Endothelial cell (in vitro differentiated cells): ENCODE measurements around the gene PLXNA2. TPM values are rescaled to one million over a fixed set of nuclear protein-coding genes. Genes with fewer than 3 reads are reported as not detected.

ENCODE experiments used
- DNase-seq: peaks from one replicate; pipeline ENCODE4 v3.0.0; 2021; ENCODE audit warnings: low spot score
- H3K27ac Mint-ChIP-seq: one replicate; pipeline ENCODE4 v1.8.0; 2021; ENCODE audit warnings: mixed read lengths, inconsistent platforms; ENCODE audit not compliant: unreplicated experiment
- H3K27me3 Mint-ChIP-seq: one replicate; pipeline ENCODE4 v1.8.0; 2021; ENCODE audit warnings: mild to moderate bottlenecking, moderate library complexity, mixed read lengths, inconsistent platforms; ENCODE audit not compliant: unreplicated experiment
- H3K36me3 Mint-ChIP-seq: one replicate; pipeline ENCODE4 v1.8.0; 2021; ENCODE audit warnings: mild to moderate bottlenecking, low read depth, mixed read lengths, inconsistent platforms; ENCODE audit not compliant: unreplicated experiment
- H3K4me1 Mint-ChIP-seq: one replicate; pipeline ENCODE4 v1.8.0; 2021; ENCODE audit warnings: mild to moderate bottlenecking, mixed read lengths, inconsistent platforms; ENCODE audit not compliant: unreplicated experiment
- H3K4me3 Mint-ChIP-seq: one replicate; pipeline ENCODE4 v1.8.0; 2021; ENCODE audit warnings: mild to moderate bottlenecking, mixed read lengths, inconsistent platforms; ENCODE audit not compliant: unreplicated experiment
- H3K9me3 Mint-ChIP-seq: one replicate; pipeline ENCODE4 v1.8.0; 2021; ENCODE audit warnings: mixed read lengths, inconsistent platforms; ENCODE audit not compliant: unreplicated experiment
- CTCF ChIP-seq: fragments of 200-600 bp; sonication (generic); IDR thresholded peaks from one replicate; pipeline ENCODE4 v1.5.0; 2021; ENCODE audit warnings: antibody characterized with exemption; ENCODE audit not compliant: unreplicated experiment
- total RNA-seq: library from RNA; stranded (reverse); fragmentation: NEBNext Ultra II Directional; extraction: Animal tissue kit (Norgen Biotek cat#: 25700); gene quantifications from one replicate; pipeline ENCODE4 v1.2.1, GENCODE V29; 2021; ENCODE audit not compliant: unreplicated experiment

PLXNA2 gene
- total RNA-seq, 1 donor from 2014 or later: 25.6 TPM

GRCh38 chr1:208247696-208248095 is 3.5 kb upstream of the PLXNA2 start:
- Mint-ChIP-seq H3K4me1 (peaks cover 6% of the 10 kb centered on the region), H3K9me3 (no peaks in the 10 kb centered on the region)
- DNase-seq: no peak

GRCh38 chr1:208245185-208245705 is 1.1 kb upstream of the PLXNA2 start:
- Mint-ChIP-seq H3K36me3 (no peaks in the 10 kb centered on the region), H3K27me3 (peaks cover 5% of the 10 kb centered on the region), H3K4me1 (peaks cover 21% of the 10 kb centered on the region), H3K27ac (peak overlapping the region; percentile 85), H3K4me3 (peak overlapping the region; percentile 85), H3K9me3 (no peaks in the 10 kb centered on the region)
- TF ChIP-seq CTCF: peak; percentile 83
- peak; percentile 89 for DNase-seq

More at GRCh38 chr1:208247696-208248095, 3.5 kb upstream of the PLXNA2 start:
- Mint-ChIP-seq H3K27me3 (peaks cover 5% of the 10 kb centered on the region), H3K4me3 (no peak overlapping the region), H3K36me3 (no peaks in the 10 kb centered on the region), H3K27ac (no peak overlapping the region)
- TF ChIP-seq CTCF: no peak

GRCh38 chr1:208243527-208243966 is 637 bp downstream of the PLXNA2 start:
- no peak for TF ChIP-seq CTCF
- DNase-seq: peak; percentile 28
- H3K27me3 Mint-ChIP-seq: peaks cover 5% of the 10 kb centered on the region
- no peaks in the 10 kb centered on the region for H3K36me3 Mint-ChIP-seq
- no peak overlapping the region for H3K27ac Mint-ChIP-seq
- peaks cover 30% of the 10 kb centered on the region for H3K4me1 Mint-ChIP-seq
- no peaks in the 10 kb centered on the region for H3K9me3 Mint-ChIP-seq
- H3K4me3 Mint-ChIP-seq: peak overlapping the region; percentile 95

- peak; percentile 51 for DNase-seq
- H3K27me3 Mint-ChIP-seq: peaks cover 5% of the 10 kb centered on the region
- H3K4me3 Mint-ChIP-seq: peak overlapping the region; percentile 90
- TF ChIP-seq CTCF: peak; percentile 16
- H3K9me3 Mint-ChIP-seq: no peaks in the 10 kb centered on the region
- no peak overlapping the region for H3K27ac Mint-ChIP-seq
- no peaks in the 10 kb centered on the region for H3K36me3 Mint-ChIP-seq
- H3K4me1 Mint-ChIP-seq: peaks cover 34% of the 10 kb centered on the region
Measured at GRCh38 chr1:208242941-208243526, 1.1 kb downstream of the PLXNA2 start.

- Mint-ChIP-seq H3K4me1 (peaks cover 39% of the 10 kb centered on the region), H3K27me3 (peaks cover 8% of the 10 kb centered on the region), H3K4me3 (peak overlapping the region; percentile 90), H3K27ac (no peak overlapping the region), H3K36me3 (no peaks in the 10 kb centered on the region), H3K9me3 (no peaks in the 10 kb centered on the region)
- no peak for TF ChIP-seq CTCF
- DNase-seq: no peak
Measured at GRCh38 chr1:208242146-208242545, 2.0 kb downstream of the PLXNA2 start.
